ENCODE measurements around the gene ODAD4.

Gene ODAD4

DNA sequence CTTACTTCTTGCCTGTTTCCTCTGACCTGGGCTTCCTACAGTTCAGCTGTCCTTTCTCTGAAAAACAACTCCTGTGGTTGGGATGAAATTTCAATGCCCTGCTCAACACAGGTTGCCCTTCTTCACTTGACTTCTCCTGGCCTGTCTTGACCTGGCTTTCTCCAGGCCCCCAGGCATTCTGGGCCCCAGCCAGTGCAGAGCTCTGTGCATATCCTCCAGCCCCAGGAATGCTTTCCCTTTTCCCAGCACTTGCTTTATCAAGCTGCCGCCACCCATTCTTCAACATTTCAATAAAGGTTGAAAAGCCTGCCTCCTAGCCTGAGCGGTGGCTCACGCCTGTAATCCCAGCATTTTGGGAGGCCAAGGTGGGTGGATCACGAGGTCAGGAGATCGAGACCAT lies 10.8 kb downstream of the ODAD4 start:
- no peak for DNase-seq (ENCODE audit: low spot score)

GRCh38 chr17:41942626-41943373 lies 12.4 kb downstream of the ODAD4 start:
- DNase-seq (ENCODE audit: low spot score), result no peak

DNA sequence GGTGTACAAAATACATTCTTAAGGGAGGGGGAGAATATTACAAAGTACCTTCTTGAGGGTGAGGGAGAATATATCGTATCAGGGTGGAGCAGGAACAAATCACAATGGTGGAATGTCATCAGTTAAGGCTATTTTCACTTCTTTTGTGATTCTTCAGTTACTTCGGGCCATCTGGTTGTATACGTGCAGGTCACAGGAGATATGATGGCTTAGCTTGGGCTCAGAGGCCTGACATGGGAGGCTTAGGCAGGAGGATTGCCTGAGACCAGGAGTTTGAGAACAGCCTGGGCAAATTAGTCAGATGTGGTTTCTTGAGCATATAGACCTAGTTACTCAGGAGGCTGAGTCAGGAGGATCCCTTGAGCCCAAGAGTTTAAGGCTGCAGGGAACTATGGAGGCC lies 13.1 kb downstream of the ODAD4 start:
- DNase-seq (ENCODE audit: low spot score), result no peak

GRCh38 chr17:41944943-41945342 lies 14.5 kb downstream of the ODAD4 start:
- DNase-seq (ENCODE audit: low spot score), result no peak

DNA sequence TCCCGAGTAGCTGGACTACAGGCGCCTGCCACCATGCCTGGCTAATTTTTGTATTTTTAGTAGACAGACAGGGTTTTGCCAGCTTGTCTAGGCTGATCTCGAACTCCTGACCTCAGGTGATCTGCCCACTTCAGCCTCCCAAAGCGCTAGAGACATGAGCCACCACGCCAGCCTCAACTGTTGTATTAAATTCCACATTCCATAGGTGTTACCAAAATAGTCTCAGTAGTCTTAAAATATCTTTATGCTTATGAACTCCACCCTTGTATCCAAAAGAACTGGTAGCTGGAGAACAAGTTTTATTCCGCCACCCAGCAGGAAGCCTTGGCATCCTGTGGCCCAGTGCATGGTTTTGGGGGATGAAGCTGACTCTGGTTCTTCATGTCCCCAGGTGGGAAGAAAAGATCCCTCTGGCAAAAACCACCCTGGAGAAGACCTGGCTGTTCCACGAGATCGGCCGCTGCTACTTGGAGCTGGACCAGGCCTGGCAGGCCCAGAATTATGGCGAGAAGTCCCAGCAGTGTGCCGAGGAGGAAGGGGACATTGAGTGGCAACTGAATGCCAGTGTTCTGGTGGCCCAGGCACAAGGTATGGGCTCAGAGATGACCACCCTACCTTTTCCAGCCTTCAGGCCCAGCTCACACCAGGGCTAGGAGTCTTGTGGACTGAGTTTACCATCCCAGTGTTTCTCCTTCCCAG lies 18.5 kb downstream of the ODAD4 start:
- DNase-seq (ENCODE audit: low spot score), result no peak

GRCh38 chr17:41956522-41956921 lies 26.1 kb downstream of the ODAD4 start:
- DNase-seq (ENCODE audit: low spot score), result no peak

DNA sequence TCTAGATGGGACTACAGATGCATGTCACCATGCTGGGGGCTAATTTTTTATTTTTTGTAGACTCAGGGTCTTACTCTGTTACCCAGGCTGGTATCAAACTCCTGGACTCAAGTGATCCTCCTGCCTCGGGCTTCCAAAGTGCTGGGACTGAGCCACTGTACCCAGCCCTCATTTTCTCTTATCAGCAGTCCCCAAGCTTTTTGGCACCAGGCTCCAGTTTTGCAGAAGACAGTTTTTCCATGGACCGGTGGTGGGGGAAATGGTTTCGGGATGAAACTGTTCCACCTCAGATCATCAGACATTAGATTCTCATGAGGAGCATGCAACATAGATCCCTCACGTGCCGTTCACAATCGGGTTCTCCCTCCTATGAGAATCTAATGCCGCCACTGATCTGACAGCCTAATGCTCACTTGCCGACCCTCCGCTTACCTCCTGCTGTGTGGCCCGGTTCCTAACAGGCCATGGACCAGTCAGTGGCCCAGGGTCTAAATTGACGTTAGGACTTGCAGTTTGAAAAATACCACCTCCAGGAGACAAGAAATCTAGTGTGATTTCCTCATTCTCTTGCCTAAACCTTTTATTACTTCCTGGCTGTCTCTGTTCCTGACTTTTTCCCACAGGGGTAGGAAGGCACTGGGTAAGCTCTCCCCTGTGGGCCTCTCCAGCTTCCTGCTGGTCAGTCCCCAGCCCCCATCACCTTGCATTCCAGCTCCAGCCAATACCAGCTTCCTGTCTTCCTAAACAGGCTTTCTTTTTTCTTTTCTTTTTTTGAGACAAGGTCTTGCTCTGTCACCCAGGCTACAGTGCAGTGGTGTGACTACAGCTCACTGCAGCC lies 26.8 kb downstream of the ODAD4 start:
- no peak for DNase-seq (ENCODE audit: low spot score)

GRCh38 chr17:41957869-41958439 lies 27.5 kb downstream of the ODAD4 start:
- no peak for DNase-seq (ENCODE audit: low spot score)

- no peak for DNase-seq (ENCODE audit: low spot score)
Measured at GRCh38 chr17:41959030-41959335, 28.6 kb downstream of the ODAD4 start.

GRCh38 chr17:41959336-41960095 lies 29.1 kb downstream of the ODAD4 start:
- no peak for DNase-seq (ENCODE audit: low spot score)

DNA sequence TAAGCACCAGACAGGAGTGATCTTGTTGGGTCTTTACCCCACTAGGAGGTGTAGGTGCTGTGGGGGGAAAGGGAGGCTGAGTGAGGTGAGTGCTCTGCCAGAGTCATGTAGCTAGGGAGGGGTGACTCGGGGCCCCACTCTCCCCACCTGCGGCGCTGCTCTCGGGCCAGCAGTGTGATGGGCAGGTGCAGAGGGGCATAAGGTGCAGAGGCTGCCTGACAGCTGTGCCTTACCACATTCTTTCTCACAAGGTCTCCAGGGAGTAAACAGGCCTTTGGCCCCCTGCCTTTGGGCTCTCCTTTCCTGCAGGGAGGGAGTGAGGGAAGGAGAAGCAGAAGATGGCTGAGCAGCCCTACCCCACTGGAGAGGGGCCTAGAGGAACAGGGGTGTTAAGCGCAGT lies 31.7 kb downstream of the ODAD4 start:
- DNase-seq (ENCODE audit: low spot score), result no peak

DNA sequence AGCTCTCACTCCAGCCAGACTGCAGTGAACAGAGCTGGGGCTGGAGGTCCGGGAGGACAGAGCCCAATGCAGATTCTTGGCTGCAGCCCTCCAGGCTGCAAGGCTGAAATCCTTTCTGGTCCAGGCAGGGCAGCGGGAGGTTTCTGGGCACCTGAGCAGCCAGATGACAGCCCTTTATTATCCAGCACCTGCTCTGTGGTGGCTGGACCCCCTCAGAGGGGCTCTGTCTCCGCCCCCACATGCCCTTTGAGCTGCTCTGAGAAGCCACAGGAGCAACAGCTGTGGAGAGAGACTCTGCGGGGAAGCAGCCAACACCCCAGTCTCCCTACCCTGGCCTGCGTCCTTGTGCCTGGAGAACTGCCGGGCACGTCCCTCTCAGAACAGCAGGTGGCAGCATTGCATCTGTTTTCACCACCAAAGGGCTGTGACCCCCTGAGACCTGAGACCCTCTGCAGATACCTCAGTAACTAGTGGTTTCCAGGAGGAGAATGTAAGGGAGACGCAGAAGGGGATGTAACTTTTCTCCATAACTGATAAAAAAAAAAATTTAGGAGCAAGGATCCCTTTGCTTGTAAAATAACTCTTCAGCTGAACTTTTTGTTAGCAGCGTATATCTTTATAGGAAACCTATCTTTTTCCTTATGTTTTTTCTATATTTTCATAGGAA lies 32.5 kb downstream of the ODAD4 start:
- peak; percentile 76 for DNase-seq (ENCODE audit: low spot score)

DNA sequence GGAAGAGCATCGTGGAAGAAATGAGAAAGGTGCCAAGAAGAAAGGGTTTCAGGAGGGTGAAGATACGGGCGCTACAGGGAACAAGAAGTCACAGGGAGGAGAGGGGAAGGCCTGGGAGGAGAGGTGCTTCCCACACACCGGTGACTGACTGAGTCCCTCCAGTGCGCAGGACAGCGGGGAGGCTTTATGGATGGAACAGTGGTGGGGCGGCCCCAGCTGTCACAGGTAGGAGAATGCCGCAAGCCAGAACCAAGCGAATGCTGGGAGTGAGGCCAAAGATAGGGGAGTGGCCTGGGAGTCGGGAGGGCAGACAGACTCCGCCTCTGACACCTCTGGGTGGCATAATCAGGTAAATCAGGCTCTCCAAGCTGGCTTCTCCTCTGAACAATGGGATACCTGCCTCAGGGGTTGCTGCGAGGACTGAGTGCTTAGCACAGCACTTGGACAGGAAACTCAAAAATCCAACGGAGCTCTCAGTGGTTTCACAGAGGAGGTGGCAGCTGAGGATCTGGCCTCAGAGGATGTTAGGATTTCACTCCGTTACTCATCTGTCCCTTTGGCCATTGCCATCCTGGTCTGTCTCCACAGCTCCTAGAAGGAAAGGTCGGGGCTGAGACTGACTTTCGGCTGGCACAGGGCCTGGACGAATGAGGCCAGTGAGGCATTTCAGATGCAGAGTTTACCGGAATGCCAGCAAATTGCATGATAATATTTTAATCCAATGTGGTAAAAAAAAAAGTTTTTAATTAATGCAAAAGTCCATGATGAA lies 35.5 kb downstream of the ODAD4 start:
- peak; percentile 66 for DNase-seq (ENCODE audit: low spot score)

DNA sequence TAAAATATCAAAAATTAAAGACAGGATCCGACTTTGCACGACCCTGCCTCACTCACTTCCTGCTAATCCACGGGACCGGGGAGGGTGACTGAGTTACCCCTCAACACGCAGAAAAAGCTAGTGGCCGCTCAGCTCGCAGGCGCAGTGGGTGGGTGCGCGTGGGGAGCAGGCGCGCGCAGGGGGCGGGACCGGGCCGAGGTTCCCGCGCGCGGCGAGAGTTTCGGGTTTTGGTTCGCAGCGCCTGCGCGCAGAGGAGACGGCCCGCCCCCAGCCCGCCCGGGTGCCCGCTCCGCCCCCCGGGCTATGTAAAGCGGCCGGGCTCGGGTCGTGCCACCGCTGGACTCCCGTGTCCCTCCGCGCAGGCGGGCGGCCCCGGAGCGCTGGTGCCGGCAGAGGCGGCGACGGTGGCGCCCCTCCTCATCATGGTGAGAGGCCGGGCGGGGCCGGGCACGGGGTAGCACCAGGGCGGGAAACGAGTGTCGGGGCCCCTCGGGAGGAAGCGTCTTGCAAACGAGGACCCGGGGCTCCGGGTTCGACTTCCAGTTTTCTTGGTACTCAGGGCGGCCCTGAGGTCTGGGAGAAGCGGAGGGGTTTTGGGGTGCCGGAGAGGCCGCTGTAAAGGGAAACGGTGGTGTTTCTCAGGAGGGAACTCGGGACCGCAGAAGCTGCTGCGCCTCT lies 36.2 kb downstream of the ODAD4 start, which contains the start of gene CNP:
CNP (plus strand) TSS at position 333 of the 678 bp plus-strand sequence; CDS start at position 423, 90 bp downstream.
- DNase-seq (ENCODE audit: low spot score), result peak; percentile 89

DNA sequence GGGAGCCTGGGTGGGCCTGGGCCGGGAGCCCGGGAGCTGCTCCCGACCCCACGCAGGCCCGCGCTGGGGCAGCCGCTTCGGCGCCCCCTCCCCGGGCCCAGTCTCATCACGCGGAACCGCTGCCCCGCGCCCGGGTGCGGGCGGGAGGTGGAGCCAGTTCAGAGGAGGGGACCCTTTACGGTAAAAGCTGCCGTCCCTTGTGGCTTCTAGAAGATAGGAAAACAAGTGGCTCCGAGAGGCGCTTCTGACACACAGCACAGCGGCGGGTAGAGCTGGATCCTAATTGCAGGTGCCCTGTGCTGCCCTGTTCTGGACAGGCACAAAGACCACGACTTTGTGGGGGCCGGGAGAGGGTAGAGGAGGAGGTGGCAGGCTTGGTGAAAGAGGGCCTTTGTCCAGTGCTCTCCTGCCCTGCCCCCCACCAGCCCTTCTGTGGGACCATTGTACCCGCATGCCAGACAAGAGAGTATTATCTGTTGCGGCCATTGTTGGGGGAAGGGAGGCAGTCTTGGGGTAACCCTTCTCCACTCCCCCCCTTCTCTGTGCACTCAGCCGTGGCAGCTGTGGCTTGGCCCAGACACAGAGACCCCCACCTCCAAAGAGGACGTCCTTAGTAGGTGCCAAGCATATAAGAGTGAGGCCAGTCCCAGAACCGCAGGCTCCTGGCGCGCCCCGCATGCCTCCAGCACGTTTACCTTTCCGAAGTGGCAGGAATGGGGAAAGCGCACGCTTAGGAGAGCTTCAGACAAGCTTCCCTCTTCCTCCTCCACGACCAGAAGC lies 36.9 kb downstream of the ODAD4 start:
- DNase-seq (ENCODE audit: low spot score), result peak; percentile 28

DNA sequence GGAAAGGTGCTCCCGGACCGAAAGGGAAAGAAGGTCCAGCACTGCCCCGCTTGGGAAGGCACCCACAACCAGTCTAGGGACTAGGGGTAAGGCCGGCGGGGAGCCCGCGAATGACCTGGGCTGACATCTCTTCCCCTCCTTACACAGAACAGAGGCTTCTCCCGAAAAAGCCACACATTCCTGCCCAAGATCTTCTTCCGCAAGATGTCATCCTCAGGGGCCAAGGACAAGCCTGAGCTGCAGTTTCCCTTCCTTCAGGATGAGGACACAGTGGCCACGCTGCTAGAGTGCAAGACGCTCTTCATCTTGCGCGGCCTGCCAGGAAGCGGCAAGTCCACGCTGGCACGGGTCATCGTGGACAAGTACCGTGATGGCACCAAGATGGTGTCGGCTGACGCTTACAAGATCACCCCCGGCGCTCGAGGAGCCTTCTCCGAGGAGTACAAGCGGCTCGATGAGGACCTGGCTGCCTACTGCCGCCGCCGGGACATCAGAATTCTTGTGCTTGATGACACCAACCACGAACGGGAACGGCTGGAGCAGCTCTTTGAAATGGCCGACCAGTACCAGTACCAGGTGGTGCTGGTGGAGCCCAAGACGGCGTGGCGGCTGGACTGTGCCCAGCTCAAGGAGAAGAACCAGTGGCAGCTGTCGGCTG lies 37.6 kb downstream of the ODAD4 start:
- no peak for DNase-seq (ENCODE audit: low spot score)

GRCh38 chr17:41968676-41969075 lies 38.3 kb downstream of the ODAD4 start:
- DNase-seq (ENCODE audit: low spot score), result no peak

DNA sequence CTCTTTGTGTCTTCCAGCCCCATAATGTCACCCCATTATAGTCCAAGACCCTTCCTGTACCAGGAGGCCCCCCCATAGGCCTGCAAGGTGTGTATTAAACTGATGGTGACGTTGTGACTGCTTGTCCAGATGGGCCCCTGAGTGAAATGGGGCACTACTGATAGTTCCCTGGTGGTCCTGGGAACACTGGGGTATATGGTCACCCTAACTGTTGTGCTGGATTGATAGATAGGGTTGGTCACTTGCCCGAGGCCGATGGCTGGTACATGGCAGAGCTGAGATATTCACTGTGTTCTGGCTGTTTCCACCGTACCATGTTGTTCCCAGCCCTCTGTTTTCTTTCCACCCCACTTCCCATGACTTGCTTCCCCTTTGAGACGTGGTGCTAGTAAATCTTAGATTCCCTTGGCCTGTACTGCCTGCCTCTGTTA lies 40.5 kb downstream of the ODAD4 start:
- no peak for DNase-seq (ENCODE audit: low spot score)

Data from activated CD4-positive, alpha-beta T cell treated with anti-CD3 and anti-CD28 coated beads, Interleukin-2, Interleukin-4, amounts not matched to agents 100 ng/mL and 50 ng/mL, durations not matched to agents 16 hours and 8 hours (primary cell).